ENCODE data around the gene G6PC3.

Gene G6PC3

DNA sequence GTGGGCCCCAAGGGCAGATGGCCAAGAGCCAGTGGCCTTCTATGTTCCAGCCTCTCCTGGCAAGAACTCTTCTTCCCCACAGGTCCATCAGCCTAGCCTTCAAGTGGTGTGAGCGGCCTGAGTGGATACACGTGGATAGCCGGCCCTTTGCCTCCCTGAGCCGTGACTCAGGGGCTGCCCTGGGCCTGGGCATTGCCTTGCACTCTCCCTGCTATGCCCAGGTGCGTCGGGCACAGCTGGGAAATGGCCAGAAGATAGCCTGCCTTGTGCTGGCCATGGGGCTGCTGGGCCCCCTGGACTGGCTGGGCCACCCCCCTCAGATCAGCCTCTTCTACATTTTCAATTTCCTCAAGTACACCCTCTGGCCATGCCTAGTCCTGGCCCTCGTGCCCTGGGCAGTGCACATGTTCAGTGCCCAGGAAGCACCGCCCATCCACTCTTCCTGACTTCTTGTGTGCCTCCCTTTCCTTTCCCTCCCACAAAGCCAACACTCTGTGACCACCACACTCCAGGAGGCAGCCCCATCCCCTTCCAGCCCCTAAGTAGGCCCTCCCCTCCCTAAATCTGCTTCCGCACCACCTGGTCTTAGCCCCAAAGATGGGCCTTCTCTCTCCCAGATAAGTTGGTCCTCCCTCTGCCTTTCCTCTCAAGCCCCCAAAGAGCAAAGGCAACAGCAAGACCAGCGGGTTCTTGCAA lies 5.2 kb downstream of the G6PC3 start:
- Histone ChIP-seq H3K4me1 (ENCODE audit: insufficient read depth, low read length) (peaks cover 8% of the 10 kb centered on the region; the same call in 1 of the 2 replicates), H3K4me3 (ENCODE audit: low read length) (no peak overlapping the region), H3K27ac (ENCODE audit: low read depth, low read length) (no peak overlapping the region), H3K27me3 (ENCODE audit: insufficient read depth, low read length) (no peaks in the 10 kb centered on the region), H3K36me3 (ENCODE audit: insufficient read depth, low read length) (peaks cover 74% of the 10 kb centered on the region), H3K9ac (ENCODE audit: low read depth, low read length) (no peak overlapping the region), H3K9me3 (ENCODE audit: insufficient read depth, low read depth, low read length) (no peaks in the 10 kb centered on the region)
- 92% methylated on average over 10 of the region's 10 CpGs for WGBS

DNA sequence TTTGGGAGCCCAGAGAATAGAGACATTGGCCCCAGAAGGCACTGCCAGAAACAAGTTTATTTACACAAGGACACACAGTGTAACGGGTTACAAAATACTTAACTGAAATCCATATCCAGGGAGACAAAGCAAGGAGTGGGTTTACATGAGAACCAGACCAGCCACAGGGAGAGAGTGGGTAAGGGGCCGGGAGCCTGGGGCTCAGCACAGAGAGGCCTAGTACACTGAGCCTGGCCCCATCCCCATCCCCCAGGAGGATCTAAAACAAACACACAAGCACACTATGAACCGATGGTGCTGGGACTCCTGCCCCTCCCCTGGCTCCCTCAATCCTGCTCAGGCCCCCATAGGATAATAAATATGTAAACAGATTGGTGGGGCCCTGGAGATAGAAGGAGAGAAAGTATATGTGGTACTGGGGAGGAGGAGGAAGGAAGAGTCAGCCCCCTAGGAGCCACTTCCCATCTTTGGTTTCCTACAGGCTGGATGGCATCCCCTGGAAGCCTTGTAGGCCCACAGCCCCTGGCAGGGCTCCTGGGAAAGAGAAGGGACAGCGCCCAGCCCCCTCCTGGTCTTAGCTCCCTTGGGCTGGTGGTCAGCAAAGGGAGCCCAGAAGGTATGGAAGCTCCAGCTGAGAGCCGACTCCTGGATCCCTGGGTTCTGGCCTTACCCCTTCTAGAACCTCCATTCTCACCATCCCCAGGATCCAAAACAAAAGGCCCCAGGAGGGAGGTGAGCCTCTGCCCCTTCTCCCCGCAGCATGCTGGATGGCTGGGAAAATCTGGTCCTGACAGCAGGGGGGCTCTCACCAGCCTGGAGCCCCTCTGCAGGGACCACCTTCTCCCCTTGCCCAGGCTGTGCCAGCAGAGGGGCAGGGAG lies 6.4 kb downstream of the G6PC3 start:
- H3K9ac ChIP-seq (ENCODE audit: low read depth, low read length): no peak overlapping the region
- H3K27ac ChIP-seq (ENCODE audit: low read depth, low read length): no peak overlapping the region

DNA sequence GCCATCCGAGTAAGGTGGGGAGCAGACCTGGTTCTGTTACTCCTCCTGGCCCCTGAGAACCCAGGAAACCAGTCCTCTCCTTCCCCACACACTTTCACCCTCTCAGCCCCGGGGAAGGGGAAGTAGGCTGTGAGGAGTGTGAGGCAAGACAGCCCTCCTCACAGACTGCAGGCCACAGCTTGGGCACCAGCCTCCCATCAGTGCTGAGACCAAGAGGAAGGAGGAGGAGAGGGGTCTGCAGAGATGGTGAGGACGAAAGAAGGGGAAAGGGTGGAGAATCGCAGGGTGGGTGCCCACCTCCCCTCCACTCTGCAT lies 7.0 kb downstream of the G6PC3 start:
- H3K27me3 ChIP-seq (ENCODE audit: insufficient read depth, low read length): no peaks in the 10 kb centered on the region
- H3K36me3 ChIP-seq (ENCODE audit: insufficient read depth, low read length): peaks cover 88% of the 10 kb centered on the region
- H3K9ac ChIP-seq (ENCODE audit: low read depth, low read length): no peak overlapping the region
- H3K4me1 ChIP-seq (ENCODE audit: insufficient read depth, low read length): no peaks in the 10 kb centered on the region
- no peaks in the 10 kb centered on the region for H3K9me3 ChIP-seq (ENCODE audit: insufficient read depth, low read depth, low read length)
- no peak overlapping the region for H3K4me3 ChIP-seq (ENCODE audit: low read length)
- no peak overlapping the region for H3K27ac ChIP-seq (ENCODE audit: low read depth, low read length)
- WGBS: 70% methylated on average over 2 of the region's 4 CpGs

More for the DNA sequence above, 6.4 kb downstream of the G6PC3 start:
- H3K4me1 ChIP-seq (ENCODE audit: insufficient read depth, low read length): peaks cover 2% of the 10 kb centered on the region; the same call in 1 of the 2 replicates
- H3K36me3 ChIP-seq (ENCODE audit: insufficient read depth, low read length): peaks cover 82% of the 10 kb centered on the region
- 96% methylated on average over 5 of the region's 6 CpGs for WGBS
- no peaks in the 10 kb centered on the region for H3K9me3 ChIP-seq (ENCODE audit: insufficient read depth, low read depth, low read length)
- no peaks in the 10 kb centered on the region for H3K27me3 ChIP-seq (ENCODE audit: insufficient read depth, low read length)
- H3K4me3 ChIP-seq (ENCODE audit: low read length): no peak overlapping the region

DNA sequence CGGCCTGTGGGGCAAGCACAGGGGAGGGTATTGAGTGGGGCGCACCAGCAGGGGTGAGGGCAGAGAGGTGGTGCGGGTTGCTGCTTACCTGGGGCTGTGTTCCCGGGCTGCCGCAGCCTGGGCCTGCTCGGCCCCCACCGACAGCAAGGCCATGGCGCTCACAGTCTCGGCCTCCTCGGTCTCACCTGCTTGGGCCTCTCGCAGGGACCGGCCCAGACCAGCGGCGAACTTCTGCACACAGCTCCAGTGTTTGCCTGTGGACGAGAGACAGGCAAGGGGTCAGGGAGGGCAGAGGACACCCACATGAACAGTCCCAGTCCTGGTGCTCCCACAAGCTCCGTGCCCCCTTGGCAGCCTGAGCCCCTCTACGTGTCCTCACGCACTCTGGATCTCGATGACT lies 7.9 kb downstream of the G6PC3 start:
- Histone ChIP-seq H3K27me3 (ENCODE audit: insufficient read depth, low read length) (no peaks in the 10 kb centered on the region), H3K36me3 (ENCODE audit: insufficient read depth, low read length) (peaks cover 90% of the 10 kb centered on the region), H3K9ac (ENCODE audit: low read depth, low read length) (no peak overlapping the region), H3K27ac (ENCODE audit: low read depth, low read length) (no peak overlapping the region), H3K9me3 (ENCODE audit: insufficient read depth, low read depth, low read length) (no peaks in the 10 kb centered on the region), H3K4me1 (ENCODE audit: insufficient read depth, low read length) (no peaks in the 10 kb centered on the region), H3K4me3 (ENCODE audit: low read length) (no peak overlapping the region)
- 94% methylated on average over 19 of the region's 19 CpGs for WGBS

GRCh38 chr17:44079877-44080821 lies 9.6 kb downstream of the G6PC3 start:
- Histone ChIP-seq H3K27me3 (ENCODE audit: insufficient read depth, low read length) (no peaks in the 10 kb centered on the region), H3K9ac (ENCODE audit: low read depth, low read length) (no peak overlapping the region), H3K4me1 (ENCODE audit: insufficient read depth, low read length) (no peaks in the 10 kb centered on the region), H3K27ac (ENCODE audit: low read depth, low read length) (no peak overlapping the region), H3K4me3 (ENCODE audit: low read length) (no peak overlapping the region), H3K9me3 (ENCODE audit: insufficient read depth, low read depth, low read length) (no peaks in the 10 kb centered on the region), H3K36me3 (ENCODE audit: insufficient read depth, low read length) (peaks cover 74% of the 10 kb centered on the region)
- 94% methylated on average over 18 of the region's 18 CpGs for WGBS

DNA sequence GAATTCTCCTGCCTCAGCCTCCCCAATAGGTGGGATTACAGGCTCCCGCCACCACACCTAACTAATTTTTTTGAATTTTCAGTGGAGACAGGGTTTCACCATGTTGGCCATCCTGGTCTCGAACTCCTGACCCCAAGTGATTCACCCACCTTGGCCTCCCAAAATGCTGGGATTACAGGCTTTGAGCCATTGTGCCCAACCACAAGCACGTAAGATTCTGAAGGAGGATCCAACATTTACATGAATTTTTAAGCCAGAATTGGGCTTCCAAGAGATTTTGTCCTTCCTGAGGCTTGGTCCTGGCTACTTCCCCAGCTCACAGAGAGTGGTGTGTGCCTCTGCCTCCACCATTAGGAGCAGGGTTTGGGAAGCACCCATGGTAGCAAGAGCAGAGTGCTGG lies 11.1 kb downstream of the G6PC3 start:
- H3K27me3 ChIP-seq (ENCODE audit: insufficient read depth, low read length): no peaks in the 10 kb centered on the region
- H3K27ac ChIP-seq (ENCODE audit: low read depth, low read length): no peak overlapping the region
- H3K9ac ChIP-seq (ENCODE audit: low read depth, low read length): no peak overlapping the region
- WGBS: 96% methylated on average over 3 of the region's 3 CpGs
- no peaks in the 10 kb centered on the region for H3K9me3 ChIP-seq (ENCODE audit: insufficient read depth, low read depth, low read length)
- H3K36me3 ChIP-seq (ENCODE audit: insufficient read depth, low read length): peaks cover 59% of the 10 kb centered on the region
- peaks cover 8% of the 10 kb centered on the region; the same call in 1 of the 2 replicates for H3K4me1 ChIP-seq (ENCODE audit: insufficient read depth, low read length)
- no peak overlapping the region for H3K4me3 ChIP-seq (ENCODE audit: low read length)

- WGBS: 87% methylated on average over 19 of the region's 21 CpGs
- H3K9ac ChIP-seq (ENCODE audit: low read depth, low read length): no peak overlapping the region
These were observed 11.9 kb downstream of the G6PC3 start for GRCh38 chr17:44082256-44082927.

DNA sequence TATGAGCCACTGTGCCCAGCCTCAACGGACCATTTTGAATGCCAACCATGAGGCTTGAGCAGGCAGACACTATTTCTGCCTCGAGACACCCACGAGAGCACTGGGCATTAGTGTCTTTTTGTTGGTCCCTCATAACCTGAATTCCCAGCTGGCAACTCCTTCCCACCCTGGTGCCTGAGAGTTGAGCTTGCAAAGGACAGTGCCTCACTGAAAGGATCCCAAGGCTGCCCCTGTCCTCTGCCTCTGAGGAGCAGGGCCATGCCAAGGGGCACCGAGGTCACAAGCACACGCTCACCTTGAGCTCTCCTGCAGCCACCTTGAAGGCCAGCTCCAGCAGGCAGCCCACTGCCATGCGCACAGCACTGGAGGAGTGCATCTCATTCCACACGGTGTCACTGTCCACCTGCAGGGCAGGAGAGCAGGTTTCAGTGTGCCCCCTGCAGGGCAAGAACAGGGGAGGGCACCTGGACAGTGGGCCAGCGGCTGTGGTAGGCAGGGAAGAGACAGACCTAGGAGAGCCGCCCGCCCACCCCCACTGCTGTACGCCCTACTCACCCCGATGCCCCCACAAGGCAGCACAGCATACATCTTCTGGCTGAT lies 12.8 kb downstream of the G6PC3 start:
- Histone ChIP-seq H3K36me3 (ENCODE audit: insufficient read depth, low read length) (peaks cover 43% of the 10 kb centered on the region), H3K27ac (ENCODE audit: low read depth, low read length) (no peak overlapping the region), H3K9me3 (ENCODE audit: insufficient read depth, low read depth, low read length) (no peaks in the 10 kb centered on the region), H3K4me3 (ENCODE audit: low read length) (no peak overlapping the region), H3K4me1 (ENCODE audit: insufficient read depth, low read length) (peaks cover 19% of the 10 kb centered on the region), H3K9ac (ENCODE audit: low read depth, low read length) (no peak overlapping the region), H3K27me3 (ENCODE audit: insufficient read depth, low read length) (no peaks in the 10 kb centered on the region)
- WGBS: 90% methylated on average over 12 of the region's 12 CpGs

More at GRCh38 chr17:44082256-44082927, 11.9 kb downstream of the G6PC3 start:
- Histone ChIP-seq H3K36me3 (ENCODE audit: insufficient read depth, low read length) (peaks cover 52% of the 10 kb centered on the region), H3K4me3 (ENCODE audit: low read length) (no peak overlapping the region), H3K9me3 (ENCODE audit: insufficient read depth, low read depth, low read length) (no peaks in the 10 kb centered on the region), H3K27ac (ENCODE audit: low read depth, low read length) (no peak overlapping the region), H3K4me1 (ENCODE audit: insufficient read depth, low read length) (peaks cover 13% of the 10 kb centered on the region), H3K27me3 (ENCODE audit: insufficient read depth, low read length) (no peaks in the 10 kb centered on the region)

GRCh38 chr17:44084131-44084538 lies 13.6 kb downstream of the G6PC3 start:
- no peak overlapping the region for H3K9ac ChIP-seq (ENCODE audit: low read depth, low read length)
- no peak overlapping the region for H3K4me3 ChIP-seq (ENCODE audit: low read length)
- H3K4me1 ChIP-seq (ENCODE audit: insufficient read depth, low read length): peaks cover 19% of the 10 kb centered on the region
- H3K27me3 ChIP-seq (ENCODE audit: insufficient read depth, low read length): no peaks in the 10 kb centered on the region
- no peaks in the 10 kb centered on the region for H3K9me3 ChIP-seq (ENCODE audit: insufficient read depth, low read depth, low read length)
- peaks cover 43% of the 10 kb centered on the region for H3K36me3 ChIP-seq (ENCODE audit: insufficient read depth, low read length)
- H3K27ac ChIP-seq (ENCODE audit: low read depth, low read length): no peak overlapping the region
- WGBS: 59% methylated on average over 9 of the region's 10 CpGs

DNA sequence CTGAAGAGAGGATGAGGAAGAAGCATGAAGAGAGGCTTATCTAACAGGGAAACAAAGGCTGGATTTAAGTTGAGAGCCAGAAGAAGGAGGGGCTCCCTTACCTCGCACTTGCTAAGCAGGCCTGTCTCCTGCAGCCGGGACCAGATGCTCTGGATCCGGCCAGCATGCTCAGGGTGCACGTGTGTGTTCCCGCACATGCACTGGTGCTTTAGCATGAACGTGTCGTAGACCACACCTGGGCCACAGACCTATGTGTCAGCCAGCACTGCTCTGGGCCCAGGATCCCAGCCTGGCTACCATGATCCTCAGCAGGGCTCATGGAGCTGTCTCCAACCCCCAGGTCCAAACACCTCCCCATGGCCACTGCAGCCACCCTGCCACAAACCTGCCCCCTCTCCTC lies 14.4 kb downstream of the G6PC3 start:
- no peak overlapping the region for H3K9ac ChIP-seq (ENCODE audit: low read depth, low read length)
- no peaks in the 10 kb centered on the region for H3K9me3 ChIP-seq (ENCODE audit: insufficient read depth, low read depth, low read length)
- H3K27me3 ChIP-seq (ENCODE audit: insufficient read depth, low read length): no peaks in the 10 kb centered on the region
- no peak overlapping the region for H3K4me3 ChIP-seq (ENCODE audit: low read length)
- peaks cover 19% of the 10 kb centered on the region for H3K4me1 ChIP-seq (ENCODE audit: insufficient read depth, low read length)
- peaks cover 39% of the 10 kb centered on the region for H3K36me3 ChIP-seq (ENCODE audit: insufficient read depth, low read length)
- no peak overlapping the region for H3K27ac ChIP-seq (ENCODE audit: low read depth, low read length)
- 91% methylated on average over 7 of the region's 7 CpGs for WGBS
